Measurements from ENCODE around the gene SPACA4.

Gene SPACA4

DNA sequence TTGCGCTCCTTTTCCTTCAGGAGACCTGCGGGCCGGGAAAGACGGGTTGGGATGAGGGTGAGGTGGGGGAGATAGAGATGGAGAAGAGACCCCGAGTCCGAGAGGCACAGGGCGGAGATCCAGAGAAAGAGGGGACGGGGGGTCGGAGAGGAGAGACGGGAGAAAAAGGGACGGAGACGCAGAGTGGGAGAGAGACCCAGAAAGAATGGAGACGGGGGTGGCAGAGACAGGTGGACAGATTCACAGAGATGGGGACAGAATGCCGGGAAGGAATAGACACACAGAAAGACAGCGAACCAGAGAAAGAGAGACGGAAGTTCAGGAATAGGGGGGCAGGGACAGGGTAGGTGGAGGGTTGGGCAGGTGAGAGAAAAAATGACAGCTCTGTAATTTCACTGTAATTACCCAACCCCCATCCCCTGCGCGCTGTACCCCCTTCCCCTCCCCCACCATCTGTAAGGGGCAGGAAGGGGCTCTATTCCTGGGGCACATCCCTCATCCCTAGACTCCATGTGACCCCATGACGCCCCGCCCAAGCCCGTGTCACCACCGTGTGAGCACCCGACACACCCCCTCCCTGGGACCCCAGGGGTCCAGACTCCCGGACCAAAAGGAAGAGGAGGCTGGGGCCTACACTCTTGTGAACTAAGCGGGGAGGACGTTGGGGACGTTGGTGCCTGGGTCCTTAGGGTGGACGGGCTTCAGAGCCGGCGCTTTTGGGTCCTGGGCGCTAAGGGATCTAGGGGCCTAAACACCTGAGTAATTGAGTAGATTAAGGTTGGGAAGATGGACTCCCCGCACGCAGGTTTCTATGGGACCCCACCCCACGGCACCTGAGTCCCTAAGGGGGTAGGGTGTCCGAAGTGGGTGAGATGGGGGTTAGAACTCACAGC, 29.7 kb downstream of the SPACA4 start:
- DNase-seq: peak; percentile 62

DNA sequence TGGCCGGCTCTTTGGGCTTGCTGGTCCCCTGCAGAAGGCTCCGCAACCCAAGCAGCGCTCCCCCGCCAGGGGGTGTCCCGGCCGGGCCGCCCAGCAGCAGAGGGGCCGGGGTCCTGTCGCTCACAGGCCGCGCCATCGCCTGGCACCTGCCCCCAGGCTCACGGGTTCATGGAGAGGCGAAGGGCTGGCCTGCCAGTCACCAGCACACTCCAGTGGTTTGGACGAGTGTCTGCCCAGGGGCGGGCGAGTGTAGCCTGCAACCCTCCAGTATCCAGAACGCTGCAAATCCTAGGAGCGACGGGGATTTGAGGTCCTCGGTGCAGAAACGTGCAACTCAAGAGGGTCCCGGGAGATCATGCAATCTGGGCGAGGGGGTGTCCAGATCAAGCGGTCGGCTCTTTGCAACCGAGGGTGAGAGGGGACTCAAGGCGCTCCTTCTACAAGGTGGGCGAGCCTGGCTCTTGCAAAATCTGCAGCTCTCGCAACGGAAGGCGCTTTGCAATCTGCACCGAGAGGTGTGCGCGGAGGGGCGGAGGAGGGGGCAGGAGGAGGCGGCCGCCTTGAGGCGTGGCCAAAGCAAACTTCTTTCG, 30.4 kb downstream of the SPACA4 start, which contains the start of gene DBP:
TSS of gene DBP (minus strand) at position 521 of the 590 bp plus-strand sequence. CDS start at position 136, 385 bp downstream.
- no peak for DNase-seq

DNA sequence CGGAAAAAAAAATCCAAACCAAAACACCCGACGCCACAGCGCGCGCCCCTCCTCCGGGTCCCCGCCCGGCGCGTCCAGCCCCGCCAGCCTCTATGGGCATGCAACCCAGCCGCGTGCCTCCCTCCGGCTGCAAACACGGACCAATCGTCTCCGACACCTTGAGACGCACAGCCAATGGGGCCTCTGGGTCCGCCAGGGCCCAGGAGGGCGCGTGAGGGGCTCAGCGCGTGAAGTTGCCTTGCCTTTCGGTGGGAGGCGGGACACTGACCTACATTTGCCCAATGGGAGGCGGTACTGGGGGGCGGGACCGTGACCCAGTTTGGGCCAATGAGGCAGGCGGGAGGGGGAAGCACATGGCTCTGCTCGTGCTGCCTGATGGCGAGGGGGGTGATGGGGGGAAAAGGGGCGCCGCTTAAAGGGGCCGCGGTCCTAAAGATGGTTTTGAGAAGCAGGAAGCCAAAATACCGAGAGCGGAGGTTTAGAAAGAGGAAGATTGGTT, 31.0 kb downstream of the SPACA4 start:
- DNase-seq: peak; percentile 98

DNA sequence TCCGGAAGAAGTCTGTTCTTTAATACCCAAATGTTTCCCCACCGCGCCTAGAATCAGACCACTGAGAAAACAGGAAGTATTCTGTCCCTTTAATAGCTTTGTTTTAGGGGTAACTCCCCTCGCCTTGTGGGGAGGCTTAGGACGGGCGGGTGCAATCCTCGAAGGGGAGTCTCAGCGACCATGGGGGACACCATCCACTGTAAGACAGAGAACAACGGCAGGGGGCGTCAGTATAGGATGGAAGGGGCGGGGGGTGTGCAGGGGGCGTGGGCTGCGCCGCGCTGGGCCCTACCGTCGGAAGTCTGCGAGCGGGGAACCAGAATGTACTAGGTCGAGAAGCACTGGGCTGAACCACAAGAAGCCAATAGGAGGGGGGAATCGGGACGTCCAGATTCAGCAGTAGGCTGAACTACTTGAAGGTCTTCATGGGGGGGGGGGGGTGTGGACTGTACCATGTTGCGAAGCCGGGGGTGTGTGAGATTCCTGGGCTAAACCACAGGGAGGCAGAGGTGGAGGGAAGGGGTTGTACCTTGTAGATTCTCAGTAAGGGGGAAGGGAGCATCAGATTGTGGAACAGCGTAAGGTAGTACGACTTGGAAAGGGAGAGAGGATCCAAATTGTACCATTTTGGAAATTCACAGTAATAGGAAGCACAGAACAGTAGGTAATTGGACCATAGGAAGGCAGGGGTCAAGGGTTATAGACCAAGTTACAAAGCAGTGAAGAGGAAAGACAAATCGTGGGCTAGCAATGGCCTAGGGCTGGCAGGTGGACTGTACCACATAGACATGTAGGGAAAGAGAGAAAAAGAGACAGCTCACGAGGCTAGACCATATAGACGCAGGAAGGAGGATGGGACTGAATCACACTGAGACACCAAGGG, 31.6 kb downstream of the SPACA4 start:
- peak; percentile 89 for DNase-seq

DNA sequence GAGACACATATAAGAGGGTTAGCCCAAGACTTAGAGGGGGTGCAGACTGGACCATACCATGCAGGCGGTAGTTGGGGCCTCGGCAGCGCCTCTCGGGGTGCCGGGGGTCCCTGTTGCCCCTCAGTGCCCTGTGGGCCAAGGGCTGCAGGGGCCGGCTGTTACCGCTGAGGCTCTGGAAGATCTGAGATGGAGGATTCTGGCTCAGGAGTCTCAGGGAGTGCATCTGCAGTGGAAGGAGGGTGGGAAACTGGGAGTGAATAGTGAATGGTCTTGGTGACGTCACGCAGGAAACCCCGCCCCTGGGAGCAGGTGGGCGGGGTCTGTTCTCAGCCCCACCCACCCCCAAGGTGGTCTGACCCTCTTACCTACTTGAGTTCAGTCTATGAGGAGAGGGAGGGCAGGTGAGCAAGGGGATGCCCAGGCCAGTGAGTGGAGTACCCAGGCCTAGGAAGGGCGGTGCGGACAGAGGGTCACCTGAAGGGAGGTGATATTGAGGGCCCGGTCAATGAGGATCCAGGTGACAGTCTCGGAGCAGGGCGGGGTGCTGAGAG, 32.4 kb downstream of the SPACA4 start:
- DNase-seq: no peak

DNA sequence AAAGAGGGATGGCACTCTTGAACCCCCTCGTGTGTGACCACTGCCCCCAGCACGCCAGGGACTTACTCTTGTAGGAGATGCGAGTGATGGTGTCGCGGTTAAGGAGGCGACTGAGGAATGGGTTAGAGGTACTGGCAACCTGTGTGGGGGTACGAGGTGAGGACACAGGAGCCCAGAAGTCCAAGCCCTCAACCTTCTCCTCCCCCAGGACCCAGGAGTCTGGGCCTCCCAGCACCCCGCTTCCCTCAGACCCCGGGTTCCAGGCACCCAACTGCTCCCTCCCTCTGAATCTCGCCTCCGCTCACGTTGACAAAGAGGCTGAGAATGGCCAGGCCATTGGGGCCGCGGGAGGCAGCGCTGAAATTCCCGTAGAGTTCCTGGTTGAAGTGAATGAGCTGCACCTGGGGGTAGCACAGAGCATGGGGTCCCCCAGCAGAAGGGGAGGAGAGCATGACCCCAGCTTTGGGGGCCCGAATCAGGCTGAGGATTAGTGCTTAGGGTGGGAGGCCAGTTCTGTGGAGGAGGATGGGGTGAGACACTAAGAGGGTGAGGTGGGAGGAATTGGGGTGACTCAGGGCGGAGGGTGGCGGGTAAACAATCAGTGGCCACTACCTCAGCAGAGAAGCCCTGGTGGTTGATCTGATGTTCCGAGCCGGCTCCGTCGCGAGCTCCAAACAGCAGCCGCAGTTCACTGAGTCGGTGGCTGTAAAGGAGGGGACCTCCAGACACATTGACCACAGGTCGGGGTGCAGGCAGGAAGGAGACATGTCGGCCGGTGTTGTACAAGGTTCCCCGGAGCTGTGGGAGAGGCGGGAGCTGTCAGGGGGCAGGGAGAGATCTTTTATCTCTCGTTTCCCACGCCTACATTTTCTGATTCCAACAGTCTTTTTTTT, 33.2 kb downstream of the SPACA4 start:
- no peak for DNase-seq

DNA sequence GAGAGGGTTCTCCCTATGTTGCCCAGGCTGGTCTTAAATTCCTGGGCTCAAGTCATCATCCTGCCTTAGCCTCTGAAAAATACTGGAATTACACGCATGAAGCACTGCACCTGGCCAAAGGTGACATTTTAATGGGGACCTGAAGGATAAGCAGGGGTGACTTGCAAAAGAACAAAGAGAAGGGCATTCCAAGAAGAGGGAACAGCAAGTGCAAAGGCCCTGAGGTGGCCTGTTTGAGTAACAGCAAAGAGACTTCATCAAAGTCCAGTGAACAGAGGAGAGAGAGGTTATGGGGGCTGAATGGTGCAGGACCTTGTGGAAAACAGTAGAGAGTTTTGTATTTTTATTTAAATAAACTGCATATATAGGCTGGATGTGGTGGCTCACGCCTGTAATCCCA, 35.3 kb downstream of the SPACA4 start:
- no peak for DNase-seq

DNA sequence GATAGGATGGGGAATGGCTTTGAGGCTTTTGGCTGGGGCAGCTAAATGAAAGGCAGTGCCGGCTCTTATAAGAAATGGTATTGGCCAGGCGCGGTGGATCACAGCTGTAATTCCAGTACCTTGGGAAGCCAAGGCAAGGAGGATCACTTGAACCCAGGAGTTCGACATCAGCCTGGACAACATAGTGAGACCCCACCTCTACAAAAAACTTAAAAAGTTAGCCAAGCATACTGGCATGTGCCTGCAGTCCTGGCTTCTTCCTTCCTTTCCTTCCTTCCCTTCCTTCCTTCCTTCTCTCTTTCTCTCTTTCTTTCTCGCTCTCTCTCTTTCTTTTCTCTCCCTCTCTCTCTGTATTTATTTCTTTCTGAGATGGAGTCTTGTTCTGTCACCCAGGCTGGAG, 36.3 kb downstream of the SPACA4 start:
- DNase-seq: no peak

DNA sequence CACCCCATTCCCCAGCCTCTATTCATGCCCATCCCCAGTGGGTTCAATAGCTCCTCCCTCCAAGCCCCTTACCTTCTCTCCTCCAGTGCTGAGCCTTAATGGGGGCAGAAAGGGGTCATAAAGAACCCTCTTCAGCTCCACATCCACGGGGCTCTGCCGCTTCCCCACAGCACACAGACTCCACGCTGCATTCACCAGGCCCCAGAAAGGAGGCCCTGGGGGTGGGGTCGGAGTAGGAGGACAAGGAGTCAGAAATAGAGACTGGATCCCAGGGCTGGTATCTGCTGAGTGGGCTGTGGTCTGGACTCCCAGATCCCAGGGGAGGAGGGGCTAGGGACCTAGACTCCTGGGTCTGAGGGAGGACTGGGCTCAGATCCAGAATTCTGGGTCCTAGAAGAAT, 37.8 kb downstream of the SPACA4 start:
- no peak for DNase-seq

DNA sequence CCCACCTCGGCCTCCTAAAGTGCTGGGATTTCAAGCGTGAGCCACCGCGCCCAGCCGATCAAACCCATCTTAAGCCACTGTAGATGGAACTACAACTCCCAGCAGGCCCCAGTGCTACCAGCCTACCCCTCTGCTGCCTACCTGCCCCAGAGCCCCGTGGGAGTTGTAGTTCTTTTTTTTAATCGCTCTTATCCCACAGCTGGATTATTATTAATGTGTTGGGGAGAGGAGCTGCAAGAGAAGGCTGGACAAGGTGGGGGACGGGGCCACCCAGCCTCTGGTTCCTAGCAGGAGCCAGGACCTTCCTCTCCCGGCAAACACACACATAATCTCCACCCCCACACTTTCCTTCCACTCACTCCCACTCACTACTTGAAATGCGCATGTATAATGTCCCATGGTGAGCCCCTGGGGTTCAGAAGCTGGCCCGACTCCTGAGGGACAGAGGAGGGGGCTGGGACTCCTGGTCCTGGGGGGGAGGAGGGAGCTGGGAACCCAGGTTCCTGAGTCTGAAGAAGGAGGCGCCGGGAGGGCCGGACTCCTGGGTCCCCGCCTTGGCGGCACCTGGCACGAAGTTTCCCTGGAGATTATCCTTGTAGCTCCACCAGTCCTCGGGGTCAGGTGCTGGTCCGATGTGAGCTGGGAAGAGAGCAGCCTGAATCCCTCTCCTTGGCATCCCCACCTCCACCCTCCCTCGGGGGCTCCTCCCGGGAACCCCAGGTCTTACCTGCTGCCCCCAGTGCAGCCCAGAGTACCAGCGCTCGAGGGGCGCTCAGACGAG, 38.5 kb downstream of the SPACA4 start:
- DNase-seq: peak; percentile 89

DNA sequence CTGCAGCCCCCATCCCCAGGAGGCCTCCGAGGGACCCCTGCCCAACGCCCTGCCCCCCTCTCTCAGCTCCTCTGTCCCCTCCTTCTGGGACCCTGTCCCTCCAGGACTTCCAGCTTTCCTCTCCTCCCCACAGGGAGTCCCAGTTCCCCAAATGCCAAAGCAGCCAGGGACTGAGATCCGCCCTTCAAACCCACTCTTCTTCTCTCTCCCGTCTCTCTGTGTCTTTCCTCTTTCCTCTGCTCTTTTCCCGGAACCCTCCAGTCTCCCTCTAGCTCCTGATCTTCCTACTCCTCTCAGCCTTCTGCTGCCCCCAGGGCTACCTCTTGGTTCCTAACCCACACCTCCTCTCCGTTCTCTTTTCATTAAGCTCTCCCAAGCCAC, 39.1 kb downstream of the SPACA4 start:
- no peak for DNase-seq

DNA sequence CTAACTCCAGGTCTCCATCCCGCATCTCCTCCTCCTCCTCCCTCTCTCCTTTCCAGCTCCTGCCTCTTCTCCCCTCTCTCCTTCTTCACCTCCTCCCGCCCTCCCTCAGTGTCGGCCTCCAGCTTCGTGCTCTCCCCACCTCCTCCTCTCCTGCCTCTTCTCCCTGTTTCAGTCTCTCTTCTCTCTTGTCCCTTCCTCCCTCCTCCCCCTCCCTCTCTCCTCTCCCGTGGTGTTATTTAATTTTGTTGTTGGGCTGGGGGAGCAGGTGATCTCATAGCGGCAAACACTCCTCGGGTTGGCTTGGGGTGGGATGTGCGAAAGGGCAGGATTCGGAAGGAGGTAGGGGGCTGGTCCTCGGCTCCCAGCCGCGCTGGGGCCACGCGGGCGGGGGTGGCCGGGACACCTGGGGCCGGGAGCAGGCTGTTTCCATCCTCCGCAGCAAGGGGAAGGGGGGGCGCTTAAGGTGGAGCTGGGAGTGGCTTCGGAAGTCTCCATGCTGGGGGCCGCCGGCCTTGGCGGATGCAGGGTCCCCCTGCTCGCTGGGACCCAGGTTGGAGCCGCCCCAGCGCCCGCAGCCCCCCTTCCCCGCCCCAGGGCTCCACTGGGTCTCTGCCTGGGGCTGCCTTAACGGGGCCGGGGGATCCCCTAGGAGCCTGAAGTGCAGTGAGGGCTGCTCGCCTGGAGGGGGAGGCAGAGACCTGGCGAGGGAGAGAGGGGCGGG, 39.6 kb downstream of the SPACA4 start, which contains the start of gene CA11:
TSS of gene CA11 (minus strand) at position 187 of the 721 bp plus-strand sequence. CDS start 555 bp downstream, outside the sequence.
- DNase-seq: peak; percentile 97

DNA sequence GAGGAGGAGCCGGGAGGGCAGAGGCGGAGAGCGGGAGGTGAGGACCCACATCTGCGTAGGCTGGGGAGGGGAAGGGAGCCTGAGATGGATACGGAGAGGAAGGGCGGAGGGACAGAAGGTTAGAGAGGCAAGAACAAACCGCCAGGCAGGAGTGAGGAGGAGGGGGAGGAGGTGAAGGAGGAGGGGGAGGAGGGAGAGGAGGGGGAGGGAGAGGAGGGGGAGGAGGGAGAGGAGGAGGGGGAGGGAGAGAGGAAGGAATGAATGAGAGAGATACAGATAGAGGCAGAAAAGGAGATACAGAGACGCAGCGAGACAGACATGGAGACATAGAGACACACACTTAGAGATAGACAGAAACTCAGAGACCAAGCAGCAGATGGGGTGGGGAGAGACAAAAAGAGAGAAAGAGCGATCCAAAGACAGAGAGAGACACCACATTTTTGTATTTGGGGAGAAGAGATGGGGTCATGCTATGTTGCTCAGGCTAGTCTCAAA, 40.2 kb downstream of the SPACA4 start:
- DNase-seq: no peak

DNA sequence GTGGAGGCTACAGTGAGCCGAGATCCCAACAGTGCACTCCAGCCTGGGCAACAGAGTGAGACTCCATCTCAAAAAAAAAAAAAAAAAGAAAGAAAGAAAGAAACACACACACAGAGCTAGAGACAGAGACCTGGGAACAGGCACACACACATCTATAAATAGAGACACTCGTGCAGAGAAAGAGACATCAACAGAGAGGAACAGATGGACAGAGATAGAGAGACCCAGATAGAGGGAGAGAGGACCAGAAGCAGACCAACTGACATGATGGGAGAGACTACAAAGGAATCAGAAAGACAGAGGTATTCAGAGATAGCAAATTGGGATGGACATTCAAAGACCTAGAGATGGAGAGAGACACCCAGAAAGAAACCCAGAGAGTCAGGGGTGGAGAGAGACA, 41.6 kb downstream of the SPACA4 start:
- DNase-seq: peak; percentile 55

DNA sequence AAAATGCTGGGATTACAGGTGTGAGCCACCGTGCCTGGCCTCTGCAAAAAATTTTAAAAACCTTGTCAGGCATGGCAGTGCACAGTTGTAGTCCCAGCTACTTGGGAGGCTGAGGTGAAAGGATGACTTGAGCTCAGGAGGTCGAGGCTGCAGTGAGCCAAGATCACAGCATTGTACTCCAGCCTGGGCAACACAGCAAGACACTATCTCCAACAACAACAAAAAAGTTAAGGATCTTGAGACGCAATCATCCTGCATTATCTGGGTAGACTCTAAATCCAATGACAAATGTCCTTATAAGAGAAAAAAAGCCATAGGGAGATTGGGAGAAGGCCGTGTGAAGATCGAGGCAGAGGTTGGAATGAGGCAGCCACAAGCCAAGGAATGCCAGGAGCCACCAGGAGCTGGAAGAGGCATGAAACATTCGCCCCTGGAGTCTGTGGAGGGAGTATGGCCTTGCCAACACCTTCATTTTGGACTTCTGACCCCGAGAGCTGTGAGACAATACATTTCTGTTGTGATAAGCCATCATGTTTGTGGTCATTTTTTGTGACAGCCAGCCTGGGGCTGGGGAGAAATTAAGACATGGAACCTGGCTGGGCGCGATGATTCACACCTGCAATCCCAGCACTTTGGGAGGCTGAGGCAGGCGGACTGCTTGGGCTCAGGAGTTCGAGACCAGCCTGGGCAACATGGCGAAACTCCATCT, 44.6 kb downstream of the SPACA4 start:
- DNase-seq: no peak

DNA sequence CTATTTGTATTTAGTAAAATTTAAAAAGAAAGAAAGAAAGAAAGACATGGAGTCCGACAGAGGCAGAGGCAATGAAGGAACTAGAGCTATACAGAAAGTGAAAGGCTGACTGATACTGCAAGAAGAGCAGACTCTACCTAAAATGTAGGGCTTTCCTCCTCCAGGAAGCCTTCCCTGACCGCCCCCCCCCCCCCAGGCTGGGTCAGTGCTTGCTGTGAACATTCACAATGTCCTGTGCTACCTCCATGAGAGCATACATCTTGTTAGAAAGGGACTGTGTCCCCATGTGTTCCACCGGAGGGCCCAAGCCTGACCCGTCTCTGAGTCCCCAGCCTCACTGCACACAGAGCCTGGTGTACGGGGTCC, 45.1 kb downstream of the SPACA4 start:
- no peak for DNase-seq

DNA sequence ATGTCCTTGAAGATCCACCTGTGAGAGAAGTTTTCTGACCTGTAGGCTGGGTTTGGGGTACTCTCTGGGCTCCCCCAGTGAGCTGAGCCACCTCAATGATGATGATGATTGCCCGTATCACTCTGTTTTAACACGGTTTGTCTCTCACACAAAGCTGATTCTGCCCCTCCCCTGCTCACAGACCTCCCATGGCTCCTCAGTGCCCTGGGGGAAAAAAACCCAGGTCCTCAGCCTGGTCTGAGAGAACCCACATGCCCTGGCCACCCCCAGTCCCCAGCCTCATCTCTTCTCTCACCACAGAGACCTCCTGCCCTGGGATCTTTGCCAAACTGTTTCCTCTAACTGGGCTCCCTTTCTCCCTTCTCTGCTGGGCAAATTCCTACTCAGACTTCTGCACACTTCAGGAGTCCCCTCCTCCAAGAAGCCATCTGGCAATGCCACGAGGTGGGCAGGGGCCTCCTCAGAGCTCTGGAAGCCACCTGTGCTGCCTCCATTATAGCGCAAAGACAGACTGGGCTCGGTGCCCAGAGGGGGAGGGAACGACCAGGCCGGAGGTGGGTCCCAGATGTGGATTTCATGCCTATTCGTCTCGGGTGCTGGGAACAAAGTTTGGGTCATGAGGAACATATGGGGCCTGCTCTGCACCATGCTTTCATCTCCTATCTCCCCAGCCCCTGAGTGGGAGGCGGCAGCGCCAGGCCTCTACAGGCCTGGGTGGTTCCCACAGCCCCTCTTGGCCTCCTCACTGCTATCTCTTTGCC, 47.9 kb downstream of the SPACA4 start:
- DNase-seq: peak; percentile 99

DNA sequence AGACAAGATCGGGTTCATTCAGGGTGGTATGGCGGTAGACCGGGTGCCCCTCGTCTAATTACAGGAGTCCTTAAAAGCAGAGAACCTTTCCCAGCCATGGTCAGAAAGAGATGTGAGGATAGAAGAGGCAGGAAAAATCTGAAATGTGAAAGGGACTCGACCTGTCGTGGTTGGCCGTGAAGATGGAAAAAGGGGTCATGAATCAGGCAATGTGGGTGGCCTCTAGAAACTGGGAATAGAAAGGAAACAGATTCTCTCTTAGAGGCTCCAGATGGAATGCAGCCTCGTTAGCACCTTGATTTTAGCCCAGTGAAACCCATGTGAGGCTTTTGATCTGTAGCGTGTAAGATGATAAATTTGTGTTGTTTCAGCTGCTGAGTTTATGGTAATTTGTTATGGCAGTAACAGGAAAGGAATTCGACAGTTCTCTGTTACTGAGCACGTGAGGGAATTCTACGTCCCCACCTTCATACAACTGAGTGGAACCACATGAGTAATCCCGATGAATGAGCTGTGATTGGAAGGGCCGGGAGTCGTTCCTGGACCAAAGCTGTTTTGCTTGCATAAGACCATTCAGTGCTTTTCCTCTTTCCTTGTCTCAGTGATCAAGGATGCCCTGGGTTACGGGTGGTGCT, 50.4 kb downstream of the SPACA4 start:
- peak; percentile 49 for DNase-seq
